ENCODE measurements around the gene PSMA5. TPM values are rescaled to one million over a fixed set of nuclear protein-coding genes. Genes with fewer than 3 reads are reported as not detected.

PSMA5 gene
- total RNA-seq, 1 experiment from 2014 or later: 133 TPM

DNA sequence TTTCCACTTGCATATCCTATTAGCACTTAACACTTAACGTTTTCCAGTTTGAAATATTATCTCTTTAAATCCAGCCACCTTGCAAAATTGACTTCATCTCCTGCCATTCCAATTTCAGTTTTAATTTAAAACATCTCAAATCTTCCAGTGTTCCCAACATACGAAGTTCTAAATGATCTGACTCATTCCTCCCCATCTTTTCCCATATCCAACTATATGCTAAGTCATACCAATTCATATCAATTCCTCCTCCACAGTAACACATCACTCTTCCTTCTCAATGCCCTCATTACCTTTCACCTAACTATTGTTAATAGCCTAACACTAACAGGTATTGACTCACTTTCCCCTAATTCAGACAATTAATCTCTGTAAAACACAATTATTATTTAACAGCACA, 2.8 kb downstream of the PSMA5 start:
- Histone ChIP-seq H3K9ac (ENCODE audit: extremely low read depth, insufficient read length, low read length) (no peak overlapping the region), H2BK15ac (ENCODE audit: low read depth, low read length) (no peak overlapping the region), H2BK120ac (ENCODE audit: low read depth, low read length, poor library complexity, severe bottlenecking) (no peak overlapping the region), H3T11ph (ENCODE audit: low read length) (no peak overlapping the region), H3K4me2 (ENCODE audit: insufficient read depth, insufficient read length, low read length) (no peak overlapping the region), H3K18ac (ENCODE audit: insufficient read length, low read depth, low read length) (no peak overlapping the region), H3K9me3 (ENCODE audit: control insufficient read depth, low read depth, low read length) (no peaks in the 10 kb centered on the region), H4K5ac (ENCODE audit: insufficient read length, low read depth, low read length) (no peak overlapping the region), H3K27me3 (ENCODE audit: insufficient read depth, low read length) (no peaks in the 10 kb centered on the region), H3K23me2 (ENCODE audit: insufficient read length, low read depth, low read length, poor library complexity, severe bottlenecking) (peaks cover 2% of the 10 kb centered on the region), H3K4ac (ENCODE audit: low read depth, low read length) (no peak overlapping the region), H3K4me1 (ENCODE audit: insufficient read depth, low read length) (no peaks in the 10 kb centered on the region; the same call in 1 of the 2 replicates), H2BK5ac (ENCODE audit: insufficient read length, low read length) (no peak overlapping the region), H2AK5ac (ENCODE audit: insufficient read length, low read length) (no peak overlapping the region), H2AFZ (ENCODE audit: low read length) (no peak overlapping the region), H3K23ac (ENCODE audit: insufficient read length, low read depth, low read length) (no peak overlapping the region), H3K27ac (ENCODE audit: insufficient read length, low read depth, low read length) (no peak overlapping the region), H3K79me1 (ENCODE audit: insufficient read depth, low read depth, low read length, poor library complexity, severe bottlenecking) (no peaks in the 10 kb centered on the region), H4K91ac (ENCODE audit: insufficient read length, low read depth, low read length) (no peak overlapping the region), H3K79me2 (ENCODE audit: insufficient read depth, low read length) (peaks cover 18% of the 10 kb centered on the region; the same call in 1 of the 2 replicates), H4K8ac (replicated peaks; ENCODE audit: insufficient read length, low read depth, low read length) (no peak overlapping the region), H4K20me1 (ENCODE audit: control insufficient read depth, insufficient read depth, insufficient read length) (no peaks in the 10 kb centered on the region), H3K56ac (ENCODE audit: insufficient read length, low read depth, low read length) (no peak overlapping the region), H2BK12ac (ENCODE audit: insufficient read length, low read depth, low read length) (no peak overlapping the region), H3K14ac (ENCODE audit: insufficient read depth, low read length) (no peak overlapping the region), H2BK20ac (ENCODE audit: low read depth, low read length, poor library complexity, severe bottlenecking) (no peak overlapping the region)
- DNase-seq: no peak
- no CpG with 5 or more reads among the region's 2 CpGs for WGBS (ENCODE audit: extremely low coverage, insufficient read length, low lambda C conversion rate)
- TF ChIP-seq, protein P1, sequence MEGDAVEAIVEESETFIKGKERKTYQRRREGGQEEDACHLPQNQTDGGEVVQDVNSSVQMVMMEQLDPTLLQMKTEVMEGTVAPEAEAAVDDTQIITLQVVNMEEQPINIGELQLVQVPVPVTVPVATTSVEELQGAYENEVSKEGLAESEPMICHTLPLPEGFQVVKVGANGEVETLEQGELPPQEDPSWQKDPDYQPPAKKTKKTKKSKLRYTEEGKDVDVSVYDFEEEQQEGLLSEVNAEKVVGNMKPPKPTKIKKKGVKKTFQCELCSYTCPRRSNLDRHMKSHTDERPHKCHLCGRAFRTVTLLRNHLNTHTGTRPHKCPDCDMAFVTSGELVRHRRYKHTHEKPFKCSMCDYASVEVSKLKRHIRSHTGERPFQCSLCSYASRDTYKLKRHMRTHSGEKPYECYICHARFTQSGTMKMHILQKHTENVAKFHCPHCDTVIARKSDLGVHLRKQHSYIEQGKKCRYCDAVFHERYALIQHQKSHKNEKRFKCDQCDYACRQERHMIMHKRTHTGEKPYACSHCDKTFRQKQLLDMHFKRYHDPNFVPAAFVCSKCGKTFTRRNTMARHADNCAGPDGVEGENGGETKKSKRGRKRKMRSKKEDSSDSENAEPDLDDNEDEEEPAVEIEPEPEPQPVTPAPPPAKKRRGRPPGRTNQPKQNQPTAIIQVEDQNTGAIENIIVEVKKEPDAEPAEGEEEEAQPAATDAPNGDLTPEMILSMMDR (conservative IDR thresholded peaks at IDR 0.05): no peak
- Mint-ChIP-seq H3K9me3 (no peaks in the 10 kb centered on the region), H3K4me3 (no peak overlapping the region), H3K36me3 (ENCODE audit: insufficient read depth in 1 of 3, low read depth in 3 of 3) (peaks cover 10 to 33% (median 26%) of the 10 kb centered on the region in 3 experiments; a peak in 6 of 7 replicates), H3K27ac (peak overlapping the region in 1 of 3 experiments; percentile 5; a peak in 2 of 7 replicates), H3K27me3 (ENCODE audit: low read depth) (no peaks in the 10 kb centered on the region), H3K4me1 (peaks cover 18 to 21% of the 10 kb centered on the region in 2 experiments)
